OCI-LY1 (cell line): ENCODE results near the gene NRIP1.

Source experiments
- H2AFZ ChIP-seq: fragments of 200-600 bp; sonication (generic), shearing (Covaris generic); 2 replicates; pipeline ENCODE4 v1.6.0; 2014; ENCODE audit warnings: antibody characterized with exemption, mild to moderate bottlenecking, low read length
- H3F3A ChIP-seq: fragments of 200-600 bp; sonication (generic), shearing (Covaris generic); 2 replicates; pipeline ENCODE4 v1.6.0; 2014; ENCODE audit warnings: mild to moderate bottlenecking, antibody characterized with exemption, low read length, moderate library complexity; ENCODE audit not compliant: insufficient read depth
- H3K27ac ChIP-seq: fragments of 200-600 bp; sonication (generic); 2 replicates; pipeline ENCODE4 v1.5.1; 2014; ENCODE audit warnings: low read length, mixed run types, mild to moderate bottlenecking, low read depth; ENCODE audit not compliant: poor library complexity, severe bottlenecking
- H3K27me3 ChIP-seq: fragments of 200-600 bp; sonication (generic); 2 replicates; pipeline ENCODE4 v1.6.0; 2014; ENCODE audit warnings: antibody characterized with exemption, mild to moderate bottlenecking, low read length, moderate library complexity; ENCODE audit not compliant: insufficient read depth
- H3K36me3 ChIP-seq: fragments of 200-600 bp; sonication (generic); 2 replicates; pipeline ENCODE4 v1.6.1; 2014; ENCODE audit warnings: mild to moderate bottlenecking, antibody characterized with exemption, low read length, moderate library complexity, mixed read lengths; ENCODE audit not compliant: insufficient read depth
- H3K4me1 ChIP-seq: fragments of 200-600 bp; sonication (generic); 2 replicates; pipeline ENCODE4 v1.5.1; 2014; ENCODE audit warnings: mild to moderate bottlenecking, low read length, moderate library complexity; ENCODE audit not compliant: insufficient read depth, severe bottlenecking
- H3K4me2 ChIP-seq: fragments of 200-600 bp; sonication (generic), shearing (Covaris generic); 2 replicates; pipeline ENCODE4 v1.6.1; 2014; ENCODE audit warnings: low read length
- H3K4me3 ChIP-seq: fragments of 200-600 bp; sonication (generic); 2 replicates; pipeline ENCODE4 v1.5.1; 2014; ENCODE audit warnings: low read length, low read depth, mild to moderate bottlenecking, mixed read lengths; ENCODE audit not compliant: poor library complexity, severe bottlenecking
- H3K79me2 ChIP-seq: fragments of 200-600 bp; shearing (Covaris generic); 2 replicates; pipeline ENCODE4 v1.6.1; 2016; ENCODE audit warnings: mixed run types, low read length, mixed read lengths; ENCODE audit not compliant: insufficient read depth
- H3K9ac ChIP-seq: fragments of 200-600 bp; sonication (generic), shearing (Covaris generic); 2 replicates; pipeline ENCODE4 v1.6.1; 2014; ENCODE audit warnings: mild to moderate bottlenecking, low read length, mixed read lengths
- H3K9me2 ChIP-seq: fragments of 200-600 bp; sonication (generic), shearing (Covaris generic); 2 replicates; pipeline ENCODE4 v1.6.1; 2014; ENCODE audit warnings: low read depth, mild to moderate bottlenecking, low read length, mixed read lengths
- H3K9me3 ChIP-seq: fragments of 200-600 bp; shearing (Covaris generic); 2 replicates; pipeline ENCODE4 v1.6.1; 2014; ENCODE audit warnings: low read length, mixed read lengths
- H4K20me1 ChIP-seq: fragments of 200-600 bp; sonication (generic), shearing (Covaris generic); 2 replicates; pipeline ENCODE4 v1.6.0; 2016; ENCODE audit warnings: mild to moderate bottlenecking, low read length; ENCODE audit not compliant: insufficient read depth
- CTCF ChIP-seq: fragments of 200-600 bp; sonication (generic), shearing (Covaris generic); IDR thresholded peaks from 2 replicates; pipeline ENCODE4 v1.5.1; 2017; ENCODE audit warnings: mild to moderate bottlenecking, antibody characterized with exemption, low read length, moderate library complexity, mixed read lengths
- EZH2 ChIP-seq: fragments of 200-600 bp; sonication (generic), shearing (Covaris generic); IDR thresholded peaks from 2 replicates; pipeline ENCODE4 v1.8.0; 2017; ENCODE audit warnings: borderline replicate concordance, mixed run types, mild to moderate bottlenecking, antibody characterized with exemption, low read length, moderate library complexity, mixed read lengths

NRIP1 gene

GRCh38 chr21:15026370-15026769, 38.4 kb downstream of the NRIP1 start:
- no peaks in the 10 kb centered on the region for H4K20me1 ChIP-seq
- TF ChIP-seq EZH2 (no peak), CTCF (no peak)

GRCh38 chr21:15023776-15024175, 41.0 kb downstream of the NRIP1 start:
- no peak overlapping the region for H3K9ac ChIP-seq
- no peaks in the 10 kb centered on the region for H4K20me1 ChIP-seq
- no peak overlapping the region for H3K4me2 ChIP-seq
- H3K9me2 ChIP-seq = no peaks in the 10 kb centered on the region
- no peaks in the 10 kb centered on the region for H3K27me3 ChIP-seq
- TF ChIP-seq CTCF (no peak), EZH2 (no peak)
- no peak overlapping the region for H3K27ac ChIP-seq
- no peaks in the 10 kb centered on the region for H3K4me1 ChIP-seq
- H3K36me3 ChIP-seq = no peaks in the 10 kb centered on the region
- H3F3A ChIP-seq = no peaks in the 10 kb centered on the region
- H2AFZ ChIP-seq = no peak overlapping the region
- H3K9me3 ChIP-seq = no peaks in the 10 kb centered on the region
- H3K79me2 ChIP-seq = no peaks in the 10 kb centered on the region
- H3K4me3 ChIP-seq = no peak overlapping the region

More at GRCh38 chr21:15026370-15026769, 38.4 kb downstream of the NRIP1 start:
- Histone ChIP-seq H3F3A (no peaks in the 10 kb centered on the region), H3K9me3 (no peaks in the 10 kb centered on the region), H3K27me3 (no peaks in the 10 kb centered on the region), H3K4me1 (no peaks in the 10 kb centered on the region), H3K79me2 (no peaks in the 10 kb centered on the region), H3K9me2 (no peaks in the 10 kb centered on the region), H3K27ac (no peak overlapping the region), H3K4me3 (no peak overlapping the region), H3K36me3 (no peaks in the 10 kb centered on the region), H3K4me2 (no peak overlapping the region), H2AFZ (no peak overlapping the region), H3K9ac (no peak overlapping the region)

GRCh38 chr21:15022608-15023261, 42.1 kb downstream of the NRIP1 start:
- Histone ChIP-seq H3K4me3 (no peak overlapping the region), H3K36me3 (no peaks in the 10 kb centered on the region), H3K27me3 (no peaks in the 10 kb centered on the region), H2AFZ (no peak overlapping the region), H3K9me3 (no peaks in the 10 kb centered on the region), H3K9me2 (no peaks in the 10 kb centered on the region), H4K20me1 (no peaks in the 10 kb centered on the region), H3K27ac (no peak overlapping the region), H3K79me2 (no peaks in the 10 kb centered on the region), H3K4me1 (no peaks in the 10 kb centered on the region), H3K9ac (no peak overlapping the region), H3K4me2 (no peak overlapping the region), H3F3A (no peaks in the 10 kb centered on the region)
- TF ChIP-seq EZH2 (no peak), CTCF (no peak)
